ENCODE measurements around the gene ANO7. TPM values are rescaled to one million over a fixed set of nuclear protein-coding genes. Genes with fewer than 3 reads are reported as not detected.

Gene ANO7
- total RNA-seq, 1 donor: 0.43 TPM

- TF ChIP-seq CTCF (IDR thresholded peaks at IDR 0.05; ENCODE audit: insufficient read depth, low read depth, low read length): no peak
- DNase-seq (ENCODE audit: low read depth): no peak
- no peak overlapping the region for H3K4me3 ChIP-seq (ENCODE audit: low read depth, low read length)
These were observed 60.4 kb downstream of the ANO7 start for GRCh38 chr2:241248897-241249296.

- no peak for DNase-seq (ENCODE audit: low read depth)
- no peak for TF ChIP-seq CTCF (IDR thresholded peaks at IDR 0.05; ENCODE audit: insufficient read depth, low read depth, low read length)
- no peak overlapping the region for H3K4me3 ChIP-seq (ENCODE audit: low read depth, low read length)
These were observed 61.2 kb downstream of the ANO7 start for GRCh38 chr2:241249654-241250053.

- no peak for TF ChIP-seq CTCF (IDR thresholded peaks at IDR 0.05; ENCODE audit: insufficient read depth, low read depth, low read length)
- H3K4me3 ChIP-seq (ENCODE audit: low read depth, low read length): no peak overlapping the region
- no peak for DNase-seq (ENCODE audit: low read depth)
These were observed 64.5 kb downstream of the ANO7 start for GRCh38 chr2:241252778-241253475.

- no peak for DNase-seq (ENCODE audit: low read depth)
- H3K4me3 ChIP-seq (ENCODE audit: low read depth, low read length): no peak overlapping the region
- no peak for TF ChIP-seq CTCF (IDR thresholded peaks at IDR 0.05; ENCODE audit: insufficient read depth, low read depth, low read length)
These were observed 66.5 kb downstream of the ANO7 start for GRCh38 chr2:241254904-241255351.

GRCh38 chr2:241255542-241256167, 67.2 kb downstream of the ANO7 start:
- no peak overlapping the region for H3K4me3 ChIP-seq (ENCODE audit: low read depth, low read length)
- TF ChIP-seq CTCF (IDR thresholded peaks at IDR 0.05; ENCODE audit: insufficient read depth, low read depth, low read length): no peak
- no peak for DNase-seq (ENCODE audit: low read depth)

GRCh38 chr2:241256168-241256545, 67.7 kb downstream of the ANO7 start:
- DNase-seq (ENCODE audit: low read depth): no peak
- no peak overlapping the region for H3K4me3 ChIP-seq (ENCODE audit: low read depth, low read length)
- TF ChIP-seq CTCF (IDR thresholded peaks at IDR 0.05; ENCODE audit: insufficient read depth, low read depth, low read length): no peak
